SK-N-SH treated with all-trans-retinoic acid at 6 μM for 48 hours (cell line): ENCODE results near the gene PRMT3.

Source experiments
- GLIS3 ChIP-seq: fragments of 250-450 bp; sonication (Bioruptor Pico); IDR thresholded peaks from 2 replicates; pipeline ENCODE4 v1.5.0; 2020; ENCODE audit warnings: mild to moderate bottlenecking, moderate library complexity
- RARB ChIP-seq: fragments of 250-450 bp; sonication (Bioruptor Pico); IDR thresholded peaks from 2 replicates; pipeline ENCODE4 v1.8.0; 2021; ENCODE audit warnings: mild to moderate bottlenecking, moderate library complexity
- ZFP3 ChIP-seq: fragments of 250-450 bp; sonication (Bioruptor Pico); IDR thresholded peaks from 2 replicates; pipeline ENCODE4 v1.5.0; 2020; ENCODE audit warnings: mild to moderate bottlenecking, moderate library complexity
- ZFP30 ChIP-seq: fragments of 450-650 bp; formaldehyde crosslinking; IDR thresholded peaks from 2 replicates; pipeline ENCODE4 v1.5.0; 2022; ENCODE audit warnings: mild to moderate bottlenecking, moderate library complexity
- ZNF70 ChIP-seq: fragments of 450-650 bp; formaldehyde crosslinking; IDR thresholded peaks from 2 replicates; pipeline ENCODE4 v1.5.0; 2020; ENCODE audit warnings: mild to moderate bottlenecking, moderate library complexity
- TF ChIP-seq, protein P1 (sequence below): fragments of 250-450 bp; sonication (Bioruptor Pico); IDR thresholded peaks from 2 replicates; pipeline ENCODE4 v1.8.0; 2020; ENCODE audit warnings: mild to moderate bottlenecking, moderate library complexity, borderline replicate concordance

DNA sequence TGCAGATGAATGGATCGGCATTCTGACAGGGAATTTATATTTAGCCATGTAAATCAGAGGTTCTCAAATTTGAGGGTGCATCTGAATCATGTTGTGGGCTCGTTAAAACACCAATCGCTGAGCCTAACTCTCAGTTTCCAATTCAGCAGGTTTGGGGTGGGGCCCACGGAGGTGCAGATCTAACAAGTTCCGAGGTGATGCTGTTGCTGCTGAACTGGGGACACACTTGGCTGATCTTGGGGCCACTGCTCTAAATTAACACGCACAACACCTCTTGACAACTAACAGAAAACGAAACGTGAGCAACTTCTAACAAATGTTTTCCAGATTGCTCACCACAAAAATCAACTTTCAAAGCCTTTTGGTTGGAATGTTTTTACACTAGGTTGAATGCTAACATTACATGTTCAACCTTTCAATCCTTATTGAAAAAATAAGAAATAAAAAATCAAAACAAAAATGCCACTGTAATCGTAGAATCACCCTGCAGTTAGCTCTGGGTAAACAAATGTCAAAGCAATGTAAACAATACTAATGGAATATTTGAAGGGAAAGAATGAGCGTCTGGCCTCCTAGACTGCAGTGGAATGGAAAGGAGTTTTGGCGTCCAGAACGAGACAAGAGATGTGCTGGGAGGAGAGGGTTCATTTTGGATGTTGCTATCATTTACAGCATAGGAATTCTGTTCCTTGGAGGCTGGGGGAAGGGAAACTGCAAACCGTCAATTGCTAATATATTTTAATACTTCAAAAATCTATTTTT, 143.6 kb downstream of the PRMT3 start:
- TF ChIP-seq, protein P1, sequence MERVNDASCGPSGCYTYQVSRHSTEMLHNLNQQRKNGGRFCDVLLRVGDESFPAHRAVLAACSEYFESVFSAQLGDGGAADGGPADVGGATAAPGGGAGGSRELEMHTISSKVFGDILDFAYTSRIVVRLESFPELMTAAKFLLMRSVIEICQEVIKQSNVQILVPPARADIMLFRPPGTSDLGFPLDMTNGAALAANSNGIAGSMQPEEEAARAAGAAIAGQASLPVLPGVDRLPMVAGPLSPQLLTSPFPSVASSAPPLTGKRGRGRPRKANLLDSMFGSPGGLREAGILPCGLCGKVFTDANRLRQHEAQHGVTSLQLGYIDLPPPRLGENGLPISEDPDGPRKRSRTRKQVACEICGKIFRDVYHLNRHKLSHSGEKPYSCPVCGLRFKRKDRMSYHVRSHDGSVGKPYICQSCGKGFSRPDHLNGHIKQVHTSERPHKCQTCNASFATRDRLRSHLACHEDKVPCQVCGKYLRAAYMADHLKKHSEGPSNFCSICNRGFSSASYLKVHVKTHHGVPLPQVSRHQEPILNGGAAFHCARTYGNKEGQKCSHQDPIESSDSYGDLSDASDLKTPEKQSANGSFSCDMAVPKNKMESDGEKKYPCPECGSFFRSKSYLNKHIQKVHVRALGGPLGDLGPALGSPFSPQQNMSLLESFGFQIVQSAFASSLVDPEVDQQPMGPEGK (CRISPR knock-in tag) = no peak
- TF ChIP-seq ZFP3 (no peak), RARB (CRISPR knock-in tag) (no peak), ZFP30 (CRISPR knock-in tag) (no peak), ZNF70 (CRISPR knock-in tag) (no peak), GLIS3 (CRISPR knock-in tag) (no peak)
